ENCODE data around the gene ADAM10. TPM values are rescaled to one million over a fixed set of nuclear protein-coding genes. Genes with fewer than 3 reads are reported as not detected.
"Not testable (repeated sequence)": the region's sequence is repeated elsewhere in the genome, so short reads cannot be mapped to it uniquely, and the experiment has no call there.

ADAM10 gene
- total RNA-seq, 1 experiment from 2014 or later, result 73.1 TPM

DNA sequence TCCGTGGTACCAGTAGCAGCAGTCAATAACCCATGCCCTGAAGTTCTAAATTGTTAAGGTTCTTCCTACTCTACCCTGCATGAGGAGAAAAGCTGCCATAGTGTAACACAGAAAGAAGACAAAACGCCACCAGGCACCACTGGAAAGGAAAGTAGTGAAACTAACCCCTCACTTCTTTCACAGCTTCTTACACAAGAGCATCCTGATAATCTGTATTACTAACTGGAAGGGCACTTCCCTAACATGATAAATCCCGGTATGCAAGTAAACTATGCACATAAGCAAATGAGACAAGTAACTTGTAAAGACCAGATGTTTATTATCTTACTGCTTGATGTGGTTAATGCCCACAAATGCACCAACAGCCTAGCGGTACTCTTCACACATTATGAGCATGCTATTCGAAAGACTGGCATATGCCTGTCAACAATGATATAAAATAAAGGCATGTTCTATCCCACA, 141.3 kb downstream of the ADAM10 start:
- no peak for DNase-seq

DNA sequence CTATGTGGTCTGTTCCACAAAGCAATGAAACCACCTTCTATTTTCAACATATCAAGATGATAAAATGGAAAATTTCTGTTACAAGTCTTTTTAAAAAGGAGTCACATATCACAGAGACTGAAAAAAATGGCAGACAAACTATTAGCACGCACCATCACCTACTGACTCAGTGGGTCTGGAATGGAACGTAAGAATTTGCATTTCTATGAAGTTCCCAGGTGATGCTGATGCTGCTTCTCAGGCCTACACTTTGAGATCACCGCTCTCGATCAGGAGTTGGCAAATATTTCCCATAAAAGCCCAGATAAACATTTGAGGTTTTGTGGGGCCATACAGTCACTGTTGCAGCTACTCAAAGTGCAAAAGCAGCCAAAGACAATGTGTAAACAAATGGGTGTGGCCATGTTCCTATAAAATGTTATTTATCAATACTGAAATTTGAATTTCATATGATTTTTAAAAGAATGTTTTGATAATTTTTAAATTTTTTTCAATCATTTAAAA, 142.9 kb downstream of the ADAM10 start:
- Histone ChIP-seq H3K27me3 (ENCODE audit: control insufficient read depth, insufficient read depth, low read length) (no peaks in the 10 kb centered on the region), H3K4me3 (ENCODE audit: insufficient read depth, low read depth, low read length) (no peak overlapping the region), H3K36me3 (replicated peaks; ENCODE audit: control insufficient read depth, insufficient read depth, low read length) (peaks cover 1% of the 10 kb centered on the region; the same call in 1 of the 2 replicates)
- DNase-seq, result no peak

More for the DNA sequence above, 141.3 kb downstream of the ADAM10 start:
- Histone ChIP-seq H3K4me3 (ENCODE audit: insufficient read depth, low read depth, low read length) (no peak overlapping the region), H3K36me3 (replicated peaks; ENCODE audit: control insufficient read depth, insufficient read depth, low read length) (peaks cover 1% of the 10 kb centered on the region; the same call in 1 of the 2 replicates), H3K27me3 (ENCODE audit: control insufficient read depth, insufficient read depth, low read length) (no peaks in the 10 kb centered on the region)

DNA sequence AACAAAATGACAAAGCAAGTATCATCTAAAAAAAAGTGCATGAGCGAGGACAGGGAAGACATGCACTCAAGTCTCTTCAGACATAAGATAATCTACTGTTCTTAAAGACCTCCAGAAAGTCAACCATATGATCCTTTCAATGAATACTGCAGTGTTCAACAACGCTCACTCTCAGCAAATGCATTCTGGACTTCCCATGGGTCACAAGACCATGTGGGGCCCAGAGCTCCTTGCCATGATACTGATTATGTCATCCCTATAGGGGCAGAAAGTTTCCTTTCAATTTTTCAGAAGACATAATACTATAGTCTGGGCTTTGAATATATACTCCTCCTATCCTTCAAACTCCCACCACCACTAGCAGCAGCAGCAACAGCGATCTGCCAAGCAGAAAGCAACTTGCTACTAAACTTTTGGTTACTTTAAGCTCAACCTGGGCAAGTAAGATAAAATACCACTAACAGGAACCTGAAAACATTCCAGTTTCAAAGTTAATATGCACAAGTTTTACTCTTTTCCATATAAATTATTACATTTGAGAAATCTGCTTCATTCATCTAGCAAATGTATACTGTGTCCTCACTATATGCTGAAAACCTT, 143.5 kb downstream of the ADAM10 start:
- Histone ChIP-seq H3K27me3 (ENCODE audit: control insufficient read depth, insufficient read depth, low read length) (no peaks in the 10 kb centered on the region), H3K36me3 (replicated peaks; ENCODE audit: control insufficient read depth, insufficient read depth, low read length) (peaks cover 1% of the 10 kb centered on the region; the same call in 1 of the 2 replicates), H3K4me3 (ENCODE audit: insufficient read depth, low read depth, low read length) (no peak overlapping the region)
- DNase-seq, result no peak

DNA sequence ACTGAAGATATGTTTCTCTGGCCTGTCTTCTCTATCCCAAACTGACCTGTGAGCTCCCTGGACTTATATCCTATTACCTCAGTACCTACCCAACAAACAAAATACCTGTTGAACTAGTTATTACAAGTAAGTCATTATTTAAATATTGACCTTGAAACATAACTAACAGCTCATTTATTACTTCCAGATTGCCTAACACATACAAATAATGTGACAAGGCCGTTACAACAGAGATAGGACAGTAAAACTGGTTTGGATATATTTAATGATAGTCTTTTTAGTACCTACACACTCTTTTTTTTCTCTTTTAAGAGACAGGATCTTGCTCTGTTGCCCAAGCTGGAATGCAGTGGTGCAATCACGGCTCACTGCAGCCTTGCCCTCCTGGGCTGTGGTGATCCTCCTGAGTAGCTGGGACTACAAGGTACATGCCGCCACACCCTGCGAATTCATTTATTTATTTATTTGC, 145.0 kb downstream of the ADAM10 start:
- DNase-seq, result no peak
- H3K4me3 ChIP-seq (ENCODE audit: insufficient read depth, low read depth, low read length), result no peak overlapping the region
- no peaks in the 10 kb centered on the region for H3K27me3 ChIP-seq (ENCODE audit: control insufficient read depth, insufficient read depth, low read length)
- no peaks in the 10 kb centered on the region; the same call in 1 of the 2 replicates for H3K36me3 ChIP-seq (replicated peaks; ENCODE audit: control insufficient read depth, insufficient read depth, low read length)

DNA sequence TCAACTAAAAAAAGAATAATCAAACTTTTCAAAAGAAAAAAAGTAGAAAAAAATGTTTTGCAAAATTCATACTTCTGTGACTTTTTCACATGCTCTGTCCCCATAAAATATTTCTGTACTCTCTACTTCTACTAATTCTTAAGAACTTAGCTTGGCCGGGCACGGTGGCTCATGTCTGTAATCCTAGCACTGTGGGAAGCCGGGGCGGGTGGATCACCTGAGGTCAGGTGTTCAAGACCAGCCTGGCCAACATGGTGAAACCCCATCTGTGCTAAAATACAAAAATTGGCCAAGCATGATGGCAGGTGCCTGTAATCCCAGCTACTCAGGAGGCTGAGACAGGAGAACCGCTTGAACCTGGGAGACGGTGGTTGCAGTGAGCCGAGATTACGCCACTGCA, 145.6 kb downstream of the ADAM10 start:
- not testable (repeated sequence) for DNase-seq

DNA sequence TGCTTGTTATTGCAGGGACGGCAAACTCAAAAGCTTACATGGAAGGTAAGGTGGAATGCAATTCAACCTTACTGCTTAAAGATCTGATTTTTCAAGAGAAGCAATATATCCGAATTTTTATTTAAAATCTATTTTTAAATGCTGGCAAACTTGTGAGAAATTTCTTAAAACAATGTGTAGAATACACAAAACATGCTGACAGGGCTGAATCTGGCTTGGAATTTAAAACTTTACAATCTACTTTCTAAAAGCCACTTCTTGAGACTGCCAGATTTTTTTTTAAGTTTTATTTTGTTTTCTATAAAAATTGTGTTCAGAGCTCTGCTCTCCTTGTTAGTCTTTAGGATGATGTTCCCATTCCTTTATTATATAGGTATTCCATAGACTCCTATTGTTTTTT, 146.7 kb downstream of the ADAM10 start:
- no peak for DNase-seq
- Histone ChIP-seq H3K27me3 (ENCODE audit: control insufficient read depth, insufficient read depth, low read length) (no peaks in the 10 kb centered on the region), H3K36me3 (replicated peaks; ENCODE audit: control insufficient read depth, insufficient read depth, low read length) (no peaks in the 10 kb centered on the region; the same call in 1 of the 2 replicates), H3K4me3 (ENCODE audit: insufficient read depth, low read depth, low read length) (no peak overlapping the region)

More for the DNA sequence above, 145.6 kb downstream of the ADAM10 start:
- H3K4me3 ChIP-seq (ENCODE audit: insufficient read depth, low read depth, low read length); H3K36me3 ChIP-seq (replicated peaks; ENCODE audit: control insufficient read depth, insufficient read depth, low read length); H3K27me3 ChIP-seq (ENCODE audit: control insufficient read depth, insufficient read depth, low read length): not testable (repeated sequence)

DNA sequence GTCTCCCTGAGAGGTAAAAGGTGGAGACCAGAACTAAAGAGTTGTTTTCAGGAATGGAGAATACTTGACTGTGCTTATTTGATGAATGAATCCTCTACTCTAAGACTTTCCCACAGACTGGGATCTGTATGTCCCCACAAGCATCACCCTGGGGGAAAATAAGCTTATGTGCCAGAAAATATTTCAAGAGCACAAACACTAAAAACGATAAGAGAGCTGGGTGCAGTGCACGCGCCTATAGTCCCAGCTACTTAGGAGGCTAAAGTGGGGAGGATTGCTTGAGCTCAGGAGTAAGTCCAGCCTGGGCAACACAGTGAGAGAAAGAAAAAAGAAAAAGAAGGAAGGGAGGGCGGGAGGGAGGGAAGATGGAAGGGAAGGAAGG, 150.7 kb downstream of the ADAM10 start:
- Histone ChIP-seq H3K36me3 (replicated peaks; ENCODE audit: control insufficient read depth, insufficient read depth, low read length) (no peaks in the 10 kb centered on the region; the same call in 1 of the 2 replicates), H3K4me3 (ENCODE audit: insufficient read depth, low read depth, low read length) (no peak overlapping the region)
- no peak for DNase-seq

DNA sequence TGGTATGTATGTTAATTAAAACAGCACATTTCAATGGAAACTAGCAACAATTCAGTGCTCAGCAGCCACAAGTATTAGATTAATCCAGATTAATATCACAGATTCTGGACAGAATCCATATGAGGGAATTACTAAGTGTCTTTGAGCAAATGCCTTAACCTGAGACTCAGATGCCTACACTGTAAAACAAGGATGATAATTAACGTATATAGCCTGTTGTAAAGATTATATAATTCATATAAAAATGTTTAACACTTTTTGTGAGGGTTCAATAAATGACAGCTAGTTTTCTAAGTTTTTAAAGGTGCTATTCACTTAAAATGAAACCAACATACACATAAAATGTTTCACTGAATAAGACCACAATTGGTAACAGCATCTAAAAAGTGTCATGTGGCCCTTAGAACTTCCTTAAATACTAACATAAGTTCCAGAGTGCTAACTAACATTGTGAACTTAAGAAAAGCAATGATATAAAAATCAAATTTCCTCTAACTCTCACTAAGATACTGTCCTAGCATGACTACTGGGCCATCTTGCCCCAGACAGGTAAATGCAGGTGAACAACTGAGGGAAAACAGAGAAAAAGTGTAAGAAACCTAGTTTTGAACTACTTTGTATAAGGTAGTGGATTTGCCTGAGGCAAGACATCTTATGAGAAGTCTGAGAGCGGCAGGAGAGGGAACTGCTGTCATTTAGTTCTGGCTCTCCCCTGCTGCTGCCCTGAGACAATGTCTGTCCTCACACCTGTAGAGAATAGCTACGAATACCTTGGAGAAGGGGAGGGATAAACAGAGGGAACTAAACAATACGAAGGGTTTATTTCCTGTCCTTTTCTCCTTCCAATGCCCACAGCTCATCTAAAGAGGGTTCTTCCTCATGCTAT, 151.3 kb downstream of the ADAM10 start:
- H3K36me3 ChIP-seq (replicated peaks; ENCODE audit: control insufficient read depth, insufficient read depth, low read length), result no peaks in the 10 kb centered on the region; the same call in 1 of the 2 replicates
- DNase-seq, result peak; percentile 42
- H3K27me3 ChIP-seq (ENCODE audit: control insufficient read depth, insufficient read depth, low read length), result no peaks in the 10 kb centered on the region
- no peak overlapping the region for H3K4me3 ChIP-seq (ENCODE audit: insufficient read depth, low read depth, low read length)

More for the DNA sequence above, 150.7 kb downstream of the ADAM10 start:
- H3K27me3 ChIP-seq (ENCODE audit: control insufficient read depth, insufficient read depth, low read length), result no peaks in the 10 kb centered on the region

DNA sequence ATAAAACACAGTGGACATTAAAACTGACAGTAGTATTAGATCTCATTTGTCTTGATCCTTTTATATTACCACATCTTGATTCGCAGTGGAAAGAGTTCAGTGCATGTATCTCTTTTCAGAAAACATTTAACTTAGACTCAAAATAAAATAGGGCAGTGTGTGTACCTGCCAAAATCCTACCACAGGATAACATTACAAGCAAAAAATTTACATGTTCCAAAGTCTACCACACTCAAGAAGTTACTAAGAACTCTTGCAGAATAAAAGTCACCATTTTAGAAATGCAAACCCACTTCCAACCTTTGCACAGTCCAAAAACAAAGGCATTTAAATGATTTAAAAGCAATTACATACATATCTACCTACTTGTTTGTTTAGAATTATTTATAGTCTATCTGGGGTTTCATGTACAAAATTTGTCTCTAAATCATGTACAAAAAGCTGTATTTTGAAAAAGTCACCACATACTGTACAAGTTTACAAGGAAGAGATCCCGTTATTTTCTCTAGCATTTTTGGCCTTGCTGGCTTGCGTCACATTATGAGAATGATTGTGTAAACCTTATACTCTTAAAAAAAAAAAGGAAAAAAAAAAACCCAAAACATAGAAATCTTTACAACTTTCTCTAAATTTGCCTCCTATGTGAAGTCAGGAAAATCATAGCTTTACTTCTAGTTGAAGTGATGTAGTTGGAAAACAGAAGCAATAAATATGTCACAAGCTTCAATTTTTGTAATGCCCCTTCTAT, 153.8 kb downstream of the ADAM10 start:
- Histone ChIP-seq H3K36me3 (replicated peaks; ENCODE audit: control insufficient read depth, insufficient read depth, low read length) (no peaks in the 10 kb centered on the region; the same call in 1 of the 2 replicates), H3K4me3 (ENCODE audit: insufficient read depth, low read depth, low read length) (no peak overlapping the region)
- DNase-seq, result no peak

DNA sequence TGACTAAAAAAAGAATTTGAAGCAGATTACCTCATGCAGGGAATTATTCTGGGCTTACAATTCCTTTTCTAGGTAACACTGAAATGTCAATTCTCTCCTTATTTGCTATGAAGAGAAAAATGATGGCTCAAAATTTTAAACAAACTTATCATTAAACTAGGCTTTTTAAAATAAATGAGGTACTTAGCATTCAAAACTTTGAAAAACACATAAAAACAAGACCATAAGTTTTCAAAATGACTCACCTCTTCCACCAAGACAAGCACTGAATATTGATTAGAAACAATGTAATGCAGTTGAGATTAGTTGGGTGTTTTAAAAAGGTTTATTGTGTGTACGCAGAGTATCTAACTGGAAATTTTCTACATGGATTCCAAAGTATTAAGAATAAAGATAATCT, 154.6 kb downstream of the ADAM10 start:
- no peaks in the 10 kb centered on the region for H3K27me3 ChIP-seq (ENCODE audit: control insufficient read depth, insufficient read depth, low read length)
- no peak overlapping the region for H3K4me3 ChIP-seq (ENCODE audit: insufficient read depth, low read depth, low read length)
- H3K36me3 ChIP-seq (replicated peaks; ENCODE audit: control insufficient read depth, insufficient read depth, low read length), result no peaks in the 10 kb centered on the region; the same call in 1 of the 2 replicates
- DNase-seq, result no peak

More for the DNA sequence above, 153.8 kb downstream of the ADAM10 start:
- H3K27me3 ChIP-seq (ENCODE audit: control insufficient read depth, insufficient read depth, low read length), result no peaks in the 10 kb centered on the region

DNA sequence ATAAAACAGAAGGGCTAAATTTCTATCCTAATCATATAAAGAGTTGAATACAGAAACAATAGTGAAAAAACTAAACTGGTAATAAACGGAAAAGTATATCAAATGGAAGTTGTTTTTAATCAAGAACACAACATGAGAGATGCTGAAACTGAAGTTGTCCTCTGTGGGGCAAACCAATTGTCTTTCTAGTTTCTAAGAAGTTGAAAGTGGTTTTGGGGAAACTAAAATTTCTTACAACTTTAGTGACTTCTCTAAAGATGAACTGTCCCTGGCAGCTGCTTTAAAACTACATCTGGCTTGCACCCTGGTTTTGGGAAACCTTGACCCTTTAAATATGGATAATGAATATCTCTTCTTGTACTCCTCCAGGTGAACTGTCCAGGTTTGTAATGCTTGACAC, 155.6 kb downstream of the ADAM10 start:
- DNase-seq, result no peak
- no peak overlapping the region for H3K4me3 ChIP-seq (ENCODE audit: insufficient read depth, low read depth, low read length)
- H3K36me3 ChIP-seq (replicated peaks; ENCODE audit: control insufficient read depth, insufficient read depth, low read length), result no peaks in the 10 kb centered on the region; the same call in 1 of the 2 replicates
- no peaks in the 10 kb centered on the region for H3K27me3 ChIP-seq (ENCODE audit: control insufficient read depth, insufficient read depth, low read length)

DNA sequence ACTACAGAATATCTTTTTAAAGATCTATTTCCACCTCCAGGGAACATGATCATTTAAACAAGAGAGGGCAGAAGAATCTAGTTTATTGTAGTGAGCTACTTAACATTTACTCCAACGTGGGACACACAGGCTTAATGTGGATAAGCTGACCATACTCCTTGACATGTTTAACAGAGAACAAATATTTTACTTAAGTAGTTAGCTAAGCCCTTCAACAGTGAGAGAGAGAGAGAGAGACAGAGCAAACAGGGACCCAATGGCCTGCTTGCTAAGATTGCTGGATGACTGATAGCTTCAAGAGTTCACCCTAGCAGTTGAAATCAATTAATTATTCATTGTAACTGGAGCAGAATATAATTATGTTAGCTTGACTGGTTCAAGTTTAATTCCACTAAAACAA, 158.6 kb downstream of the ADAM10 start:
- no peak overlapping the region for H3K4me3 ChIP-seq (ENCODE audit: insufficient read depth, low read depth, low read length)
- DNase-seq, result no peak
- H3K36me3 ChIP-seq (replicated peaks; ENCODE audit: control insufficient read depth, insufficient read depth, low read length), result no peaks in the 10 kb centered on the region; the same call in 1 of the 2 replicates
- no peaks in the 10 kb centered on the region for H3K27me3 ChIP-seq (ENCODE audit: control insufficient read depth, insufficient read depth, low read length)

DNA sequence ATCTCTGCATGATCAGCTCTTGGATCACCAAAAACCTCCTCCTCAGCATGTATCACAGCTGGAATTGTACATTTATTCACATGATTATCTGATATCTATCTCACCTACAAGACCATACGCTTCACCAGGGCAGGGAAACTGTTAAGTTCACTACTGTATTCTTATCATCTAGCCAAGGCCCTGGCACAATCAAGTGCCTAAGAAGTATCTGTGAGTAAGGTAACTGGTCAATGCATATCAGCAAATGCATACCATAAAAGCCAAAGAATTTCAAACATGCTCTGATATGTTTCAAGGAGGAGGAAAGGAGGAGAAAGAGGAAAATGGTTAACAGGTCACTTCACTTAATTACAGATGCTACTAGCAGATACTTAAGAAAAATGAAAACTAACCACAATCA, 159.3 kb downstream of the ADAM10 start:
- no peak overlapping the region for H3K4me3 ChIP-seq (ENCODE audit: insufficient read depth, low read depth, low read length)
- no peak for DNase-seq

DNA sequence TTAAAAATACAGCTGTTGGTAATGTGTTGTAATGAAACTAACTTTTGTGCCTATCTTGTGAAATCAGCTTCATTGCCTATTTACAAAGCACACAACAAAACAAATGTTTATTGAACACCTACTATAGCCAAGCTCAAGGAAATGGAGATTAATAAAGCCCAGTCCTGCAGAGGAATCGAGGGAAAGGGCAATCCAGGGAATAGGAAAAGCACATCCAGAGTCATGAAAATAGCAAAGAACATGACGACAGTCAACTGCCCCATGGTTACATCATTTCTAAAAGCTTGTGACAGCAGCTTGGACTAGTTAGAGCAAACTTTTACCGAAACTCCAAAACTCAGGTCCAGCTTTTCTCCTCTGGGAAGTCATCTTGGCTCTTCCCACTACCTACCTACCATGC, 160.5 kb downstream of the ADAM10 start:
- H3K4me3 ChIP-seq (ENCODE audit: insufficient read depth, low read depth, low read length), result no peak overlapping the region
- H3K27me3 ChIP-seq (ENCODE audit: control insufficient read depth, insufficient read depth, low read length), result no peaks in the 10 kb centered on the region
- DNase-seq, result no peak
- no peaks in the 10 kb centered on the region; the same call in 1 of the 2 replicates for H3K36me3 ChIP-seq (replicated peaks; ENCODE audit: control insufficient read depth, insufficient read depth, low read length)

More for the DNA sequence above, 159.3 kb downstream of the ADAM10 start:
- H3K27me3 ChIP-seq (ENCODE audit: control insufficient read depth, insufficient read depth, low read length), result no peaks in the 10 kb centered on the region
- no peaks in the 10 kb centered on the region; the same call in 1 of the 2 replicates for H3K36me3 ChIP-seq (replicated peaks; ENCODE audit: control insufficient read depth, insufficient read depth, low read length)

Measured in H7 (cell line).